B cell (primary cell): ENCODE data around the gene C7orf33. TPM values are rescaled to one million over a fixed set of nuclear protein-coding genes. Genes with fewer than 3 reads are reported as not detected.

Experiments used
- ATAC-seq: fragments of 200-7000 bp; cut with Tn5 transposase; one replicate; pipeline ENCODE4 v1.10.0; 2021; ENCODE audit warnings: low read depth, mild to moderate bottlenecking, moderate number of reproducible peaks, moderate library complexity
- CTCF ChIA-PET: fragments of 350-600 bp; sonication (Branson Sonifier 250); formaldehyde crosslinking; loops from one replicate; lab custom pipeline; 2021; ENCODE audit warnings: antibody characterized with exemption, inconsistent platforms; lab: Charles Lee
- POLR2A ChIA-PET: fragments of 350-600 bp; sonication (Branson Sonifier 250); formaldehyde crosslinking; loops from one replicate; lab custom pipeline; 2021; ENCODE audit warnings: antibody characterized with exemption; lab: Charles Lee
- DNase-seq: peaks from one replicate; pipeline ENCODE4 v3.0.0; 2013
- H2AFZ ChIP-seq: 2 replicates; pipeline ENCODE4 v1.6.1; 2012; ENCODE audit warnings: mild to moderate bottlenecking, low read depth, low read length; ENCODE audit not compliant: insufficient read depth, poor library complexity, severe bottlenecking
- H3K27ac ChIP-seq, 2 donors: 1 replicate in 1 of 2; 2 replicates in 1 of 2; pipeline ENCODE4 v1.5.1; 2012 to 2013; ENCODE audit warnings: low read length in 2 of 2, mild to moderate bottlenecking in 2 of 2, moderate library complexity in 1 of 2
- H3K27me3 ChIP-seq, 4 experiments: fragments of 200-600 bp in 1 of 4; sonication (generic) in 1 of 4; replicated peaks in 1 of 4; 1 replicate in 2 of 4; 2 replicates in 2 of 4; pipeline versions ENCODE4 v1.6.1 to v1.7.0; 2013 to 2016; ENCODE audit warnings: low read length in 3 of 4, mild to moderate bottlenecking in 2 of 4, mixed read lengths in 1 of 4, moderate library complexity in 1 of 4; ENCODE audit not compliant: insufficient read depth in 4 of 4, control insufficient read depth in 3 of 4; ENCODE audit errors: control extremely low read depth in 1 of 4
- H3K36me3 ChIP-seq, 2 experiments: replicated peaks in 1 of 2; 1 replicate in 1 of 2; 2 replicates in 1 of 2; pipeline versions ENCODE4 v1.6.1 to v1.7.1; 2013; ENCODE audit warnings: low read length in 1 of 2; ENCODE audit not compliant: insufficient read depth in 2 of 2, control insufficient read depth in 1 of 2; ENCODE audit errors: control extremely low read depth in 1 of 2, extremely low read depth in 1 of 2
- H3K4me1 ChIP-seq, 2 donors: fragments of 200-600 bp in 1 of 2; sonication (generic) in 1 of 2; 1 replicate in 1 of 2; 2 replicates in 1 of 2; pipeline versions ENCODE4 v1.5.1 to v1.6.1; 2013 to 2017; ENCODE audit warnings: low read length in 2 of 2; ENCODE audit not compliant: control insufficient read depth in 2 of 2, insufficient read depth in 2 of 2
- H3K4me2 ChIP-seq: replicated peaks from 2 replicates; pipeline ENCODE3; 2012; ENCODE audit warnings: mild to moderate bottlenecking, low read depth, low read length; ENCODE audit not compliant: poor library complexity, severe bottlenecking
- H3K4me3 ChIP-seq, 5 experiments: fragments of 200-600 bp in 1 of 5; sonication (generic) in 1 of 5; 1 replicate in 3 of 5; 2 replicates in 2 of 5; pipeline versions ENCODE4 v1.5.1 to v1.7.0; 2011 to 2016; ENCODE audit warnings: low read length in 4 of 5, mild to moderate bottlenecking in 4 of 5, low read depth in 2 of 5, control low read depth in 1 of 5, moderate library complexity in 1 of 5; ENCODE audit not compliant: insufficient read depth in 1 of 5; ENCODE audit errors: control extremely low read depth in 1 of 5, extremely low read depth in 1 of 5
- H3K79me2 ChIP-seq: fragments of 200-600 bp; sonication (generic); one replicate; pipeline ENCODE4 v1.6.0; 2016; ENCODE audit warnings: low read length; ENCODE audit not compliant: control insufficient read depth, insufficient read depth
- H3K9ac ChIP-seq: fragments of 200-600 bp; sonication (generic); 2 replicates; pipeline ENCODE4 v1.6.1; 2017; ENCODE audit warnings: mild to moderate bottlenecking, low read length, moderate library complexity
- H3K9me3 ChIP-seq, 3 donors: one replicate each; pipeline versions ENCODE4 v1.6.1 to v1.7.1; 2013; ENCODE audit warnings: low read length in 2 of 3; ENCODE audit not compliant: control insufficient read depth in 2 of 3, insufficient read depth in 1 of 3; ENCODE audit errors: control extremely low read depth in 1 of 3
- H4K20me1 ChIP-seq: 2 replicates; pipeline ENCODE4 v1.6.0; 2012; ENCODE audit warnings: mild to moderate bottlenecking, low read length; ENCODE audit not compliant: insufficient read depth, control insufficient read depth, poor library complexity, severe bottlenecking
- H3K27ac Mint-ChIP-seq: one replicate; pipeline ENCODE4 v1.8.0; 2021; ENCODE audit warnings: mixed read lengths
- H3K27me3 Mint-ChIP-seq: one replicate; pipeline ENCODE4 v1.8.0; 2021; ENCODE audit warnings: mixed read lengths
- H3K4me1 Mint-ChIP-seq: one replicate; pipeline ENCODE4 v1.8.0; 2021; ENCODE audit warnings: mixed read lengths
- H3K4me3 Mint-ChIP-seq: one replicate; pipeline ENCODE4 v1.8.0; 2021; ENCODE audit warnings: mixed read lengths
- H3K9me3 Mint-ChIP-seq: one replicate; pipeline ENCODE4 v1.8.0; 2022; ENCODE audit warnings: mixed read lengths; ENCODE audit not compliant: insufficient read depth
- EZH2 ChIP-seq: IDR thresholded peaks from 2 replicates; pipeline ENCODE4 v1.6.1; 2012; ENCODE audit warnings: borderline replicate concordance, low read depth, mild to moderate bottlenecking, moderate library complexity, low read length; ENCODE audit not compliant: insufficient read depth, poor library complexity, severe bottlenecking
- WGBS: methylation state at CpG from one replicate; pipeline ENCODE4 v1.1.5; 2013; ENCODE audit warnings: missing lambda C conversion rate; ENCODE audit not compliant: insufficient coverage; 5-methylcytosine and 5-hydroxymethylcytosine counted together
- intact Hi-C: fragments of 100-400 bp; cut with micrococcal nuclease; formaldehyde crosslinking; loops from one replicate; pipeline ENCODE4 v1.10.0; 2022
- polyA plus RNA-seq: library from polyadenylated mRNA; depleted of rRNA; stranded (reverse); fragments of >200 nt; gene quantifications from 2 replicates; pipeline ENCODE4 v1.2.3, GENCODE V29; 2012
- total RNA-seq, 2 donors: library from RNA; stranded (reverse); fragments of 120-200 nt in 1 of 2; gene quantifications; 1 replicate in 1 of 2; 2 replicates in 1 of 2; pipeline versions ENCODE4 v1.2.3 to v1.2.4, GENCODE V29; 2013 to 2022
- TF ChIP-seq, protein P1 (sequence below): fragments of 200-600 bp; IDR thresholded peaks from one replicate; pipeline ENCODE4 v1.8.0; 2022; ENCODE audit warnings: antibody characterized with exemption, mild to moderate bottlenecking

The C7orf33 gene
- total and polyA plus RNA-seq, 2 donors (not counting 1 experiment from before 2014, with no cell fraction given) = not detected

GRCh38 chr7:148625342-148625741 is 34.8 kb downstream of the C7orf33 start:
- no peaks in the 10 kb centered on the region for H4K20me1 ChIP-seq
- peaks cover 0 to 13% of the 10 kb centered on the region in 2 donors for H3K4me1 ChIP-seq
- H3K27me3 ChIP-seq = no peaks in the 10 kb centered on the region
- H3K4me2 ChIP-seq = no peak overlapping the region
- H3K9me3 ChIP-seq = no peaks in the 10 kb centered on the region
- DNase-seq (no peak), ATAC-seq (no peak)
- WGBS = 100% methylated on average over 1 of the region's 3 CpGs
- peaks cover 17% of the 10 kb centered on the region for H3K4me1 Mint-ChIP-seq
- H3K4me3 Mint-ChIP-seq = no peak overlapping the region
- H3K36me3 ChIP-seq = no peaks in the 10 kb centered on the region
- CTCF ChIA-PET = no interaction called here
- H3K9me3 Mint-ChIP-seq = no peaks in the 10 kb centered on the region
- POLR2A ChIA-PET = no interaction called here
- no peak overlapping the region for H3K27ac ChIP-seq
- H3K27ac Mint-ChIP-seq = no peak overlapping the region
- no peak overlapping the region for H3K9ac ChIP-seq
- intact Hi-C loops = no loop called here
- no peak overlapping the region for H2AFZ ChIP-seq
- H3K27me3 Mint-ChIP-seq = peaks cover 15% of the 10 kb centered on the region
- no peak overlapping the region for H3K4me3 ChIP-seq
- no peaks in the 10 kb centered on the region for H3K79me2 ChIP-seq
- TF ChIP-seq, protein P1, sequence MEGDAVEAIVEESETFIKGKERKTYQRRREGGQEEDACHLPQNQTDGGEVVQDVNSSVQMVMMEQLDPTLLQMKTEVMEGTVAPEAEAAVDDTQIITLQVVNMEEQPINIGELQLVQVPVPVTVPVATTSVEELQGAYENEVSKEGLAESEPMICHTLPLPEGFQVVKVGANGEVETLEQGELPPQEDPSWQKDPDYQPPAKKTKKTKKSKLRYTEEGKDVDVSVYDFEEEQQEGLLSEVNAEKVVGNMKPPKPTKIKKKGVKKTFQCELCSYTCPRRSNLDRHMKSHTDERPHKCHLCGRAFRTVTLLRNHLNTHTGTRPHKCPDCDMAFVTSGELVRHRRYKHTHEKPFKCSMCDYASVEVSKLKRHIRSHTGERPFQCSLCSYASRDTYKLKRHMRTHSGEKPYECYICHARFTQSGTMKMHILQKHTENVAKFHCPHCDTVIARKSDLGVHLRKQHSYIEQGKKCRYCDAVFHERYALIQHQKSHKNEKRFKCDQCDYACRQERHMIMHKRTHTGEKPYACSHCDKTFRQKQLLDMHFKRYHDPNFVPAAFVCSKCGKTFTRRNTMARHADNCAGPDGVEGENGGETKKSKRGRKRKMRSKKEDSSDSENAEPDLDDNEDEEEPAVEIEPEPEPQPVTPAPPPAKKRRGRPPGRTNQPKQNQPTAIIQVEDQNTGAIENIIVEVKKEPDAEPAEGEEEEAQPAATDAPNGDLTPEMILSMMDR = no peak
- no peak for TF ChIP-seq EZH2

GRCh38 chr7:148626828-148627227 is 36.3 kb downstream of the C7orf33 start:
- Histone ChIP-seq H2AFZ (no peak overlapping the region), H3K9ac (no peak overlapping the region), H4K20me1 (no peaks in the 10 kb centered on the region), H3K4me2 (no peak overlapping the region), H3K27me3 (no peaks in the 10 kb centered on the region), H3K79me2 (no peaks in the 10 kb centered on the region), H3K4me1 (peaks cover 0 to 13% of the 10 kb centered on the region in 2 donors), H3K27ac (no peak overlapping the region), H3K4me3 (no peak overlapping the region), H3K36me3 (no peaks in the 10 kb centered on the region), H3K9me3 (no peaks in the 10 kb centered on the region)
- Mint-ChIP-seq H3K27ac (no peak overlapping the region), H3K27me3 (peaks cover 3% of the 10 kb centered on the region), H3K4me3 (no peak overlapping the region), H3K9me3 (no peaks in the 10 kb centered on the region), H3K4me1 (peaks cover 17% of the 10 kb centered on the region)
- intact Hi-C loops = no loop called here
- ChIA-PET POLR2A (no interaction called here), CTCF (no interaction called here)
- no peak for DNase-seq
- ATAC-seq = no peak
- 80% methylated on average over 1 of the region's 3 CpGs for WGBS
- no peak for TF ChIP-seq EZH2
- TF ChIP-seq, protein P1 = no peak
